SK-N-SH (cell line): ENCODE results near the gene CRABP1. TPM values are rescaled to one million over a fixed set of nuclear protein-coding genes. Genes with fewer than 3 reads are reported as not detected.

Experiments used
- CTCF ChIA-PET: fragments of 300-600, 350-600 bp; formaldehyde crosslinking; extraction: SDS; loops from one replicate; lab custom pipeline; 2021; lab: Yijun Ruan, JAX
- POLR2A ChIA-PET: fragments of 350-600 bp; sonication (Branson Sonifier 250); formaldehyde crosslinking; extraction: SDS; loops from one replicate; lab custom pipeline; 2020; ENCODE audit warnings: antibody characterized with exemption, inconsistent platforms; lab: Yijun Ruan, JAX
- DNase-seq: peaks from one replicate; pipeline ENCODE4 v3.0.0; 2012
- H2AFZ ChIP-seq: fragments of 200-600 bp; sonication (generic); 2 replicates; pipeline ENCODE4 v1.8.1; 2016; ENCODE audit warnings: antibody characterized with exemption, mild to moderate bottlenecking, low read depth
- H3F3A ChIP-seq: fragments of 200-600 bp; sonication (generic); replicated peaks from 2 replicates; pipeline ENCODE3; 2016; ENCODE audit warnings: antibody characterized with exemption, mild to moderate bottlenecking; ENCODE audit not compliant: insufficient read depth
- H3K27ac ChIP-seq, 2 experiments: fragments of 200-500 bp in 1 of 2; fragments of 200-600 bp in 1 of 2; sonication (Bioruptor generic) in 1 of 2; sonication (generic), shearing (Covaris generic) in 1 of 2; 2 replicates each; pipeline versions ENCODE4 v1.5.1 to v1.6.1; 2014 to 2016; ENCODE audit warnings: low read depth in 2 of 2, inconsistent platforms in 1 of 2, low read length in 1 of 2, mild to moderate bottlenecking in 1 of 2, mixed read lengths in 1 of 2
- H3K27me3 ChIP-seq: fragments of 200-600 bp; sonication (generic), shearing (Covaris generic); 2 replicates; pipeline ENCODE4 v1.6.1; 2016; ENCODE audit warnings: mixed run types; ENCODE audit not compliant: insufficient read depth
- H3K36me3 ChIP-seq, 2 experiments: fragments of 200-500 bp in 1 of 2; fragments of 200-600 bp in 1 of 2; sonication (Bioruptor generic) in 1 of 2; sonication (generic) in 1 of 2; replicated peaks in 1 of 2; 2 replicates each; pipeline versions ENCODE3 to v1.5.1; 2014 to 2016; ENCODE audit warnings: low read length in 1 of 2, mild to moderate bottlenecking in 1 of 2; ENCODE audit not compliant: insufficient read depth in 2 of 2, control insufficient read depth in 1 of 2
- H3K4me1 ChIP-seq, 2 experiments: fragments of 200-500 bp in 1 of 2; fragments of 200-600 bp in 1 of 2; sonication (Bioruptor generic) in 1 of 2; sonication (generic), shearing (Covaris generic) in 1 of 2; 2 replicates each; pipeline versions ENCODE4 v1.5.1 to v1.6.1; 2014 to 2016; ENCODE audit warnings: low read depth in 1 of 2, low read length in 1 of 2, mixed run types in 1 of 2; ENCODE audit not compliant: insufficient read depth in 2 of 2, control insufficient read depth in 1 of 2
- H3K4me2 ChIP-seq: fragments of 200-600 bp; sonication (generic), shearing (Covaris generic); 2 replicates; pipeline ENCODE4 v1.6.1; 2017; ENCODE audit warnings: mixed run types
- H3K4me3 ChIP-seq, 2 experiments: fragments of 200-500 bp in 1 of 2; fragments of 200-600 bp in 1 of 2; sonication (Bioruptor generic) in 1 of 2; sonication (generic), shearing (Covaris generic) in 1 of 2; 2 replicates each; pipeline versions ENCODE4 v1.5.1 to v1.8.1; 2014 to 2016; ENCODE audit warnings: low read depth in 2 of 2, inconsistent platforms in 1 of 2, low read length in 1 of 2, mild to moderate bottlenecking in 1 of 2, mixed read lengths in 1 of 2, moderate library complexity in 1 of 2
- H3K79me2 ChIP-seq: fragments of 200-600 bp; sonication (generic); 2 replicates; pipeline ENCODE4 v1.8.1; 2017; ENCODE audit warnings: mild to moderate bottlenecking; ENCODE audit not compliant: insufficient read depth
- H3K9ac ChIP-seq: fragments of 200-600 bp; sonication (generic); 2 replicates; pipeline ENCODE4 v1.6.1; 2017; ENCODE audit warnings: mixed run types
- H3K9me2 ChIP-seq: fragments of 200-600 bp; sonication (generic); 2 replicates; pipeline ENCODE4 v1.6.1; 2017; ENCODE audit warnings: mixed run types
- H3K9me3 ChIP-seq: fragments of 200-600 bp; sonication (generic); 2 replicates; pipeline ENCODE4 v1.6.1; 2017; ENCODE audit warnings: mixed run types, mild to moderate bottlenecking, moderate library complexity
- H4K20me1 ChIP-seq: fragments of 200-600 bp; sonication (generic); 2 replicates; pipeline ENCODE4 v1.6.1; 2017; ENCODE audit warnings: mild to moderate bottlenecking, mixed run types; ENCODE audit not compliant: insufficient read depth
- ELF1 ChIP-seq: IDR thresholded peaks from 2 replicates; pipeline ENCODE4 v1.4.0; 2012
- EP300 ChIP-seq, 2 experiments: IDR thresholded peaks; 2 replicates each; pipeline versions ENCODE4 v1.4.0 to v1.6.1; 2012; ENCODE audit warnings: borderline replicate concordance in 1 of 2, low read depth in 1 of 2, low read length in 1 of 2
- MEF2A ChIP-seq: IDR thresholded peaks from 2 replicates; pipeline ENCODE4 v1.4.0; 2012; ENCODE audit warnings: low read depth, borderline replicate concordance
- NFIC ChIP-seq: IDR thresholded peaks from 2 replicates; pipeline ENCODE4 v1.4.0; 2012; ENCODE audit warnings: borderline replicate concordance
- RAD21 ChIP-seq: IDR thresholded peaks from 2 replicates; pipeline ENCODE4 v1.6.1; 2012; ENCODE audit warnings: mild to moderate bottlenecking, low read length
- TEAD4 ChIP-seq: IDR thresholded peaks from 2 replicates; pipeline ENCODE4 v1.4.0; 2012; ENCODE audit warnings: mild to moderate bottlenecking, borderline replicate concordance; ENCODE audit not compliant: insufficient read depth
- WGBS: methylation state at CpG from one replicate; pipeline ENCODE4 v1.1.6; 2017; ENCODE audit warnings: low lambda C conversion rate; 5-methylcytosine and 5-hydroxymethylcytosine counted together
- polyA plus RNA-seq, 3 experiments: library from polyadenylated mRNA; depleted of rRNA; stranded (reverse); fragments of >200 nt; gene quantifications; 2 replicates each; pipeline ENCODE4 v1.2.3, GENCODE V29; 2012
- TF ChIP-seq, protein P1 (sequence below): IDR thresholded peaks from 2 replicates; pipeline ENCODE4; 2012
- TF ChIP-seq, protein P2 (sequence below): IDR thresholded peaks from 2 replicates; pipeline ENCODE4 v1.4.0; 2012; ENCODE audit warnings: low read depth, borderline replicate concordance
- TF ChIP-seq, protein P3 (sequence below): fragments of 150-350 bp; IDR thresholded peaks from 2 replicates; pipeline ENCODE4 v1.6.1; 2017; ENCODE audit warnings: antibody characterized with exemption, low read length, low read depth, borderline replicate concordance

Gene CRABP1
- polyA plus RNA-seq, 1 of the 3 experiments (the other 2 are of a cell fraction), result 1.0 TPM

DNA sequence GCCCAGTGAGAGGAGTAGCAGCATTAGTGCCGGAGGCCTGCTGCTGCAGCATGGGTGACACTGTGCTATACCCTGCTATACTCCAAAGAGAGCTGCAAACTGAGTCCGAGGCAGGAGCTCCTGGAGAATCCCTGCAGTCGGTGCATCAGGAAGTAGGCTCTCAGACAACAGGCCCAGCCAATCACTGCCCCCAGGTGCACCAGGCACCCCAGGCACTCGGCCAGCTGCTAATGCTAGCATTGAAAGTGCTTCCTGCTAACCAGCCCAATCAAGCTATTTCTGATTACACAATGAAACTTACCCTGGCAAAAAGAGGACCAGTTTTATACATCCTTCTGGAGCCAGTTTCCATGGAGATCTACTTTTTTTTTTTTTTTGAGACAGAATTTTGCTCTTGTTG, 52.3 kb downstream of the CRABP1 start:
- peak in 1 of 2 experiments; percentile 12; a peak in 1 of 4 replicates for TF ChIP-seq EP300 (IDR thresholded peaks at IDR 0.05; ENCODE audit: borderline replicate concordance in 1 of 2, low read depth in 1 of 2, low read length in 1 of 2)
- TF ChIP-seq, protein P1, sequence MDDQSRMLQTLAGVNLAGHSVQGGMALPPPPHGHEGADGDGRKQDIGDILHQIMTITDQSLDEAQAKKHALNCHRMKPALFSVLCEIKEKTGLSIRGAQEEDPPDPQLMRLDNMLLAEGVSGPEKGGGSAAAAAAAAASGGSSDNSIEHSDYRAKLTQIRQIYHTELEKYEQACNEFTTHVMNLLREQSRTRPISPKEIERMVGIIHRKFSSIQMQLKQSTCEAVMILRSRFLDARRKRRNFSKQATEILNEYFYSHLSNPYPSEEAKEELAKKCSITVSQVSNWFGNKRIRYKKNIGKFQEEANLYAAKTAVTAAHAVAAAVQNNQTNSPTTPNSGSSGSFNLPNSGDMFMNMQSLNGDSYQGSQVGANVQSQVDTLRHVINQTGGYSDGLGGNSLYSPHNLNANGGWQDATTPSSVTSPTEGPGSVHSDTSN, result no peak
- Histone ChIP-seq H2AFZ (no peak overlapping the region), H3K36me3 (no peaks in the 10 kb centered on the region), H3K4me2 (no peak overlapping the region), H3F3A (no peaks in the 10 kb centered on the region), H3K9me2 (no peaks in the 10 kb centered on the region), H3K4me3 (no peak overlapping the region), H4K20me1 (no peaks in the 10 kb centered on the region), H3K9ac (no peak overlapping the region), H3K79me2 (no peaks in the 10 kb centered on the region), H3K4me1 (peaks cover 0 to 19% of the 10 kb centered on the region in 2 experiments; a peak in 1 of 4 replicates), H3K27me3 (no peaks in the 10 kb centered on the region), H3K9me3 (no peaks in the 10 kb centered on the region), H3K27ac (peak overlapping the region in 1 of 2 experiments; percentile 77; a peak in 2 of 4 replicates)
- POLR2A ChIA-PET, result interaction anchor here (0.9 to 1.0 kb wide), 2 partner anchors 10 to 45 kb away, joined by 3 to 6 read pairs; partner anchors contain the start of gene IREB2
- DNase-seq, result peak; percentile 73
- 47% methylated on average over 4 of the region's 4 CpGs for WGBS
- CTCF ChIA-PET, result interaction anchor here (0.7 to 33.6 kb wide), 5 partner anchors 10 to 249 kb away, joined by 3 to 772 read pairs (median 3); partner anchors contain the start of genes CHRNB4 and SKIC8

DNA sequence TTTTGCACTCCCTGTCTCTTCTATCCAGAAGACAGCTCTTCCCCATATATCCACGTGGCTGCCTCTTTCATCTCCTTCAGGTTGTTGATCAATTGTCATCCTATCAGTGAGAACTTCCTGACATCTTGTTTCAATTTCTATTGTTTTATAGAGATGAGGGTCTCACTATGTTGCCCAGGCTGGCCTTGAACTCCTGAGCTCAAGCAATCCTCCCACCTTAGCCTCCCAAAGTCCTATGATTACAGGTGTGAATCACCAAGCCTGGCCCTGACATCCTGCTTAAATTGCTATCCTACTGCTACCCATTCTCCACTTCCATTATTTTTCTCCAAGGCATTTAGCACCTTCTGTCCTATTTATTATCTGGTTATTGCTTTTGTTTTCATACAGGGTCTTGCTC, 53.0 kb downstream of the CRABP1 start:
- no peak overlapping the region for H3K4me3 ChIP-seq
- 55% methylated on average over 1 of the region's 1 CpG for WGBS
- H3K9me3 ChIP-seq, result no peaks in the 10 kb centered on the region
- H3F3A ChIP-seq, result no peaks in the 10 kb centered on the region
- no peak for TF ChIP-seq TEAD4
- TF ChIP-seq, protein P2, sequence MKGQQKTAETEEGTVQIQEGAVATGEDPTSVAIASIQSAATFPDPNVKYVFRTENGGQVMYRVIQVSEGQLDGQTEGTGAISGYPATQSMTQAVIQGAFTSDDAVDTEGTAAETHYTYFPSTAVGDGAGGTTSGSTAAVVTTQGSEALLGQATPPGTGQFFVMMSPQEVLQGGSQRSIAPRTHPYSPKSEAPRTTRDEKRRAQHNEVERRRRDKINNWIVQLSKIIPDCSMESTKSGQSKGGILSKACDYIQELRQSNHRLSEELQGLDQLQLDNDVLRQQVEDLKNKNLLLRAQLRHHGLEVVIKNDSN, result no peak
- TF ChIP-seq NFIC, result no peak
- TF ChIP-seq, protein P3, sequence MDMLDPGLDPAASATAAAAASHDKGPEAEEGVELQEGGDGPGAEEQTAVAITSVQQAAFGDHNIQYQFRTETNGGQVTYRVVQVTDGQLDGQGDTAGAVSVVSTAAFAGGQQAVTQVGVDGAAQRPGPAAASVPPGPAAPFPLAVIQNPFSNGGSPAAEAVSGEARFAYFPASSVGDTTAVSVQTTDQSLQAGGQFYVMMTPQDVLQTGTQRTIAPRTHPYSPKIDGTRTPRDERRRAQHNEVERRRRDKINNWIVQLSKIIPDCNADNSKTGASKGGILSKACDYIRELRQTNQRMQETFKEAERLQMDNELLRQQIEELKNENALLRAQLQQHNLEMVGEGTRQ, result no peak
- TF ChIP-seq, protein P1, result no peak
- no peak for TF ChIP-seq ELF1
- TF ChIP-seq RAD21, result no peak
- no peak for TF ChIP-seq MEF2A
- CTCF ChIA-PET, result interaction anchor here (1.0 to 33.6 kb wide), 5 partner anchors 10 to 80 kb away, joined by 3 to 772 read pairs (median 3); partner anchors contain the start of gene SKIC8
- POLR2A ChIA-PET, result interaction anchor here (0.9 kb wide), 1 partner anchor 45 kb away, joined by 6 read pairs; the partner anchor contains the start of gene IREB2
- H3K27me3 ChIP-seq, result no peaks in the 10 kb centered on the region
- H3K27ac ChIP-seq, result peak overlapping the region in 1 of 2 experiments; percentile 43; a peak in 2 of 4 replicates
- H3K9me2 ChIP-seq, result no peaks in the 10 kb centered on the region
- no peaks in the 10 kb centered on the region for H3K36me3 ChIP-seq
- H3K4me2 ChIP-seq, result no peak overlapping the region
- no peak for DNase-seq
- no peak overlapping the region for H3K9ac ChIP-seq
- no peaks in the 10 kb centered on the region for H3K79me2 ChIP-seq
- no peaks in the 10 kb centered on the region for H4K20me1 ChIP-seq
- H2AFZ ChIP-seq, result no peak overlapping the region
- peaks cover 0 to 14% of the 10 kb centered on the region in 2 experiments; a peak in 1 of 4 replicates for H3K4me1 ChIP-seq
